ES-I3 (cell line): ENCODE data around the gene BCAP31.
"Not testable (repeated sequence)": the region's sequence is repeated elsewhere in the genome, so short reads cannot be mapped to it uniquely, and the experiment has no call there.

Experiments
- H3K36me3 ChIP-seq: 2 replicates; pipeline ENCODE4 v1.6.1; 2013; ENCODE audit warnings: mild to moderate bottlenecking, low read length, control low read depth, moderate library complexity; ENCODE audit not compliant: insufficient read depth
- H3K4me1 ChIP-seq: 2 replicates; pipeline ENCODE4 v1.6.1; 2013; ENCODE audit warnings: mild to moderate bottlenecking, control low read depth, low read length; ENCODE audit not compliant: insufficient read depth
- H3K9ac ChIP-seq: 2 replicates; pipeline ENCODE4 v1.6.1; 2013; ENCODE audit warnings: low read depth, mild to moderate bottlenecking, low read length, moderate library complexity
- H3K9me3 ChIP-seq: 2 replicates; pipeline ENCODE4 v1.6.1; 2013; ENCODE audit warnings: mild to moderate bottlenecking, low read length, moderate library complexity; ENCODE audit not compliant: control insufficient read depth, insufficient read depth

BCAP31 gene

DNA sequence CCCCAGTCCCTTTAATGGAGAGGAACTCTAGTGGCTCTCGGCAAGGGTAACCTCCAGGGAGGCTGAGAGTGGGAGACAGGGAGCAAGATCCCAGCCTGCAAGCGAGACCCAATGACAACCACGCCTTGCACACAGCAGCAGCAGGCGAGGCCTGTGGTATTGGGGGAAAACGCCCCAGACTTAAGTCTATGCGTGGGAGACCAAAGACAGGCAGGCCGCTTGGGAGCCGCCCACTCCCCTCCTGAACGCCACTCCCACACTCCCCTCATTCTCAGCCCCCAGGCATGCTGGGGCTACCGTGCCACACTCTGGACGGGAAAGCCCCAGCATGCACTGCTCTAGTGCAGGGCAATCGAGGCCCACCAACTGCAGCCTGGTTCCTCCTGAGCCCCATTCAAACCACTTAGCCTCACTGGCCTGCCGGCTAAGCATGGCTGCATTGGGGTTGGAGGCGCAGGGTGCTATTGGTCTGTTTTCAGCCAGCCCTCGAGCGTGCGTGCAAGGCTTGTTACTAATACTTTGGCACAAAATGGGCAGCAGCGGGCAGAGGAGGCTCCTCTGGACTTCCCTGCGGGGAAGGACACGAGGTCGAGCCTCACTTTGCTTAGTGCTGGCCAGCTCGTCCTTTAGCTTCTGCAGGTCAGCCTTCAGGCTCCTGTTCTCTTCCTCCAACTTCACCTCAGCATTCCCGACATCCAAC, 21.7 kb downstream of the BCAP31 start:
- Histone ChIP-seq H3K36me3 (peaks cover 3% of the 10 kb centered on the region; the same call in 1 of the 2 replicates), H3K9ac (no peak overlapping the region), H3K9me3 (no peaks in the 10 kb centered on the region), H3K4me1 (no peaks in the 10 kb centered on the region)

DNA sequence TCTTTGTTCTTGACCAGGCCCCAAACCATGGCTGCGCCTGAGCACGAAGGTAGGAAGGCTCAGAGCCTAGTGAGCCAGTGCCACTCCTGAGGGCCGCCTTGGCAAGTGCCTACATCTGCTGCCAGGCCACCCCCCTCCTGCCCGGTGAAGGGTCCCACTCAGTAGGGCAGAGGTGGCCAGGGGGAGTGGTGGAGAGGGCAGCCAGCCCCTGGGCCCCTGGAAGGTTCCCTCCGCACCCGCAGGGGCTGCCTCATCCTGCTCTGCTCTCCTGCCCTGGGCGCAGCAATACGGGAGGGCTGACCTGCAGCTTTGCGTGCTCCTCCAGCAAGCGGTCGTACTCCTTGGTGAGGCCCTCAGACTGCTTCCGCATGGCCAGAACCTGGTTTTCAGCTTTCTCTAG, 22.5 kb downstream of the BCAP31 start:
- Histone ChIP-seq H3K9ac (no peak overlapping the region), H3K36me3 (peaks cover 3% of the 10 kb centered on the region; the same call in 1 of the 2 replicates), H3K4me1 (no peaks in the 10 kb centered on the region), H3K9me3 (no peaks in the 10 kb centered on the region)

DNA sequence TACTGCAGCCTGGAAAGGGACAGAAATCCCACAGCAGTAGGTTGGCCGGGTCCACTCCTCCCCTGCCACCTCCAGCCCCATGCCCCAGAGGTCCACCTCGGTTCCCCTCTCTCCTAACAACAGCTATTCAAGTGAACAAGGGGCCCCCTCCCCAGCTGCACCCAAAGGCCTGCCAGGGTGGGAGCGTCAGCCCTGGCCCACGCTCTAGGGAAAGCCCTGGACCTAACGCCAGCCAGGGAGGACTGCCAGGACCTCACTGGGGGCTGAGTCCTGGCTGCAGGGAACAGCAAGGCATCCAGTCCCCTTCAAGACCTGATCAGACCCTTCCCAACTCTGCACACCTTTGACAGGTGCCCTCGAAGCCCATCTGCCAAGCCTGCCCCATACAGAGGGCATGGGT, 23.2 kb downstream of the BCAP31 start:
- Histone ChIP-seq H3K9ac (no peak overlapping the region), H3K4me1 (no peaks in the 10 kb centered on the region), H3K9me3 (no peaks in the 10 kb centered on the region), H3K36me3 (peaks cover 3% of the 10 kb centered on the region; the same call in 1 of the 2 replicates)

DNA sequence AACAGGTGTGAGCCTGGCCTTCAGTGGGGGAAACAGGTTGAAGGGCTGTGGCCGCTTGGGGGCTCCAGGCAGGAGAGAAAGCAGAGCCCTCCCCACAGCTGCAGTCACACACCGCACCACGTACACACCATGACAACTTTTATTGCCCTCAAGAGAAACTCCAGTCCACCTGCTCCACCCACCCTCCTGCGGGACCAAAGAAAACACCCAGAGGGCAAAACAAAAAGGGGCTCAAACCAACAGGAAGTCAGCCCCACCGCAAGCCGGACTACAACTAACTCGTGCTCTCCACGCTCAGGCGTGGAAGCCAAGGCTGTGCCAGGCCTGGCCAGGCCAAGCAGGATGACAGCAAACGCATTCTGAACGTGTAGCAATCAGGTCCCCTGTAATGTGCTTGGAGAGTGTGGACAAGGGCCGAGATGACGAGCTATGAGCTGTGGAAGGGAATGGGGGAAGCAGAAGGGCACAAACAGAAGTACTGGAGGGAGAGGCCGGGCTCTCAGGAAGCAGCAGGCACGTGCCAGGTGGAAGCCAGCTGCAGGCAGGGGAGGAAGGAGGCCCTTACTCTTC, 23.7 kb downstream of the BCAP31 start:
- no peak overlapping the region for H3K9ac ChIP-seq

DNA sequence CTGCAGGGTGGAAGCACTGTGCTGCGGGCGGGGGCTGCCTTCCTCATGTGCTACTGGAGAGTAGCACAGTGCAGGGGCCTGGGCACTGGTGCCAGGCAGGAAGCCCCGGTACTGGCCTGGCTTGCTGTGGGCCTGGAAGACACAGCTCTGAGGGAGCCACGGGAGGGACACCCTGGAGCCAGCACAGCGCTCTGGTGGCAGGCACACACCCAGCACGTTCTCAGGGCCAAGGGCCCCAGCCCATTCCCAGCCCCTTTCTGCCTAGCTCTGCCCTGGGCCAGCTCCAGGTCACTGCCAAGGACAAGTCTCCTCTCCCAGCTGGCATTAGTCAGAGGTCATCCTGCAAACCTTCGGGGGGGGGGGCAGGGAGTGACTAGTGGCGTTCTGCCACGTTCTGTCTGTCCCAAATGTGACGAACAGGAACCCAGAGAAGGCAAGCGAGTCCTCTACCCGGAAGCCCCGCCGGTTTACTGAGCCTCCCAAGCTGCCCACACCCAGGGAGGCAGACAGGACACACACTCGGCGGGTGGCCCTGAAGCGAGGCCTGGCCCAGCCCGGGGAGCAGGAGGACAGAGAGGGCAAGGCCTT, 24.3 kb downstream of the BCAP31 start:
- not testable (repeated sequence) for H3K36me3 ChIP-seq, H3K9ac ChIP-seq, H3K4me1 ChIP-seq, H3K9me3 ChIP-seq

More for the DNA sequence above, 23.7 kb downstream of the BCAP31 start:
- Histone ChIP-seq H3K9me3 (no peaks in the 10 kb centered on the region), H3K4me1 (no peaks in the 10 kb centered on the region), H3K36me3 (peaks cover 3% of the 10 kb centered on the region; the same call in 1 of the 2 replicates)

DNA sequence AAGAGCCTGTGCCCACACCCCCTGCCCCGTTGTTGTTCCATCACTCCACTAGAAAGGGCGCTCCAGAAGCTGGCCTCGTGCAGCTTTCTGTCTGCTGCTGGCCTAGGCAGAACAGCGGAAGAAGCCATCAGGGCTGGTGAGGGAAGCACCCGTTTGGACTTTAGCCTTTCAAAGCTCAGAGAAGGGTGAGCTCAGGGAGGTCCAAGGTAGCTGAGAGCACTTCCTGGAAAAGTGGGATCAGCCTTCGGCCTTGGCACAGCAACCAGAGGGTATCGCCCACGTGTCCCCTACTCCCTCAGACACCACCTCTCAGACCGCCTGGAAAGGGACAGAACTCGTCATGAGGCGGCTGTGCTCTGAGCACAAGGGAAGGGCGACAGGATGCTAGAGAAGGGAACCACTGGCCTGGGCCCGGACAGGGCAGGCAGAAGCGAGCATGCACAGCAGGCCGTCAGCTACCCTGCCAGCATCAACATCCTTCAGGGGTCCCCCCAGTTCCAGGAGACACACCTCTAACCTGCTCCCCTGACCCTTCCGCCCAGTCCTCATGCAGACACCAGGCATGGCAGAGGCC, 24.9 kb downstream of the BCAP31 start:
- not testable (repeated sequence) for H3K9me3 ChIP-seq, H3K4me1 ChIP-seq, H3K36me3 ChIP-seq, H3K9ac ChIP-seq

DNA sequence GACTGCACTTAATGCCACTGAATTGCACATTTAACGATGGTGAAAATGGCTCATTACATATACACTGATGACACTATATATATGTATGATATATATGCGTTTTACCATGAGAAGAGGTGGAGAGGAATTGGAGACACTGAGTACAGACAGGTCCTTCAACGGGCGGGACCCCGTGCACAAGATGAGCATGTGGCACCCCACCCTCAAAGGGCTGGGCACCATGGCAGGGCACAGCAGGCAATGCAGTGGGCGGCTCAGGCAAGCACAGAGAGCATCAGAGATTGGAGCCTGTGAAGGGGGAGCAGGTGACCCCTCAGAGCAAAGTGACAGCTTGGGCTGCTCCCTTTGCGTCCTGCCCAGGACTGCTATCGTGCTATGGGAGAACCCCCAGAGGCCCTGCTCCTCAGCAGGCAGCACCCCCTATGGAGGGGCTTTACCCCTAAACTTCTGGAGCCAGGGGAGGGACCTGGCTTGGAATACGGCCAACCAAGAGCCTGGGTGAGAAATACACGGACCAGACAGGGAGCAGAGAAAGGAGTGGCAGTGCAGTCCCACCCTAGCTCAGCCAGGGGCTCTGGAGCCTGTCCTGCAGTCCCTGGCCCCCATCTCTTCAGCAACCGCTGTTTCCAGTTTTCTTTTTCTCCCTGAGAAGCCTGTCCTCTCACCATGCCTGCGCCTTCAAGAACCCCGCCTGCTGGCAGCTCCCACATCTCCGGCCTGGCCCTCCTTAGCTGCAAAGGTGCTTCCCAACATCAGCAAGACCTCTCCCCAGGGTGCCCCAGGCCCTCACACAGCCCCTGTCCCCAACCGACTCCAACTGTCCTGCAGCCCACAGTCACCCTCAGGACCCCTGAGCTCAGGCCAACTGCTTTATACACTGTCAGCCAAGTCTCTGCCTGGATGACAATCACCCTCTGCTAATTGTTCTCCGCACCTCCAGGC, 26.0 kb downstream of the BCAP31 start:
- Histone ChIP-seq H3K9ac (no peak overlapping the region), H3K36me3 (no peaks in the 10 kb centered on the region; the same call in 1 of the 2 replicates), H3K4me1 (no peaks in the 10 kb centered on the region), H3K9me3 (no peaks in the 10 kb centered on the region)

DNA sequence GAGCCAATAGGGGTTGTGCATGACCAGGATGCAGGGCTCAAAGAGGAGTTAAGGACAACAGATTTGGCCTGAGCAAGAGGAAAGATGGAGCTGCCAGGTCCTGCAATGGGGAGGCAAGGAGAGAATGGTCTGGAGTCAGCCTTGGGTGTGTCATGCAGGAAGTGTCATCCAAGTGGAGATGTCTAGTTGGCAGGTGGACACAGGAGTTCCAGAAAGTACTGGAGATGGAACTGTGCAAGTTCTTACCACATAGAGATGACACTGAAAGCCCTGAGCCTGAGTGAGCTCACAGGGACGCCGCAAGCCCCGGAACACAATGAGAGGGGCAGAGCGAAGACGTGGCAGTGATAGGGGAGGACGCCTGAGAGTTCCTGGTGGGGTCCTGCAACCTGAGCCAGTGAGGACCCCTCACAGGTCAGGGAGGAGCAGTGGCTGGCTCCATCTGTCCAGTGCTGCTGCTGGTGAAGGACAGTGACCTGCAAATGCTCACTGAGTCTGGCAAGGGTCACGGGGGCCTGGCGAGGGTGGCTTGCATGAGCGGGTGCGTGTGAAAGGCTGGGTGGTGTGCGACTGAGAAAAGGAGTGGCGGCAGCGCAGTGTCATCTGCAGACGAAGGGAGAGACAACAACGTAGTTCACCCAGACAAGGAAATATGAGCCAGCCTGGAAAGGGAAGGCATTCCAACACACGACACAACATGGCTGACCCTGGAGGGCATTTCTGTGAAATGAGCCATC, 27.0 kb downstream of the BCAP31 start:
- not testable (repeated sequence) for H3K9me3 ChIP-seq, H3K4me1 ChIP-seq, H3K9ac ChIP-seq, H3K36me3 ChIP-seq

DNA sequence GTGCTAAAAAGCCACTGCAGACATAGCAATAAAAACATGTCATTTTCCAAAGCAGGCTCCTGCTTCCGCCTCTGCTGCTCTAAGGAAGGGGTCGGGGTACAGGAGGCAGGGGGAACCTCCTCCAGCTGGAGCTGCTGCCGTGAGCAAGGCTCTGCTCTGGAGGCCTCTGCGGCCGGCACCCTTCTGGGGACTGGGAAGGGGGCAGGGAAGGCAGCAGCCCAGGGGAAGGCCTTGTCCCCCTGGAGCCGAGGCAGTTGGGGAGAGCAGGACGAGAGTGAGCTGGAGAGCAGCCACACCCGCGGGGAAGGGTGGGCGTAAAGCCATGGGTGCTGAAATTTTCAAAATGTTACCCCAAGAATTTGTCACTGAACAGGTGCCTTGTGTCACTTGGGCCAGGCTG, 27.6 kb downstream of the BCAP31 start:
- H3K36me3 ChIP-seq, H3K9me3 ChIP-seq, H3K9ac ChIP-seq, H3K4me1 ChIP-seq: not testable (repeated sequence)

DNA sequence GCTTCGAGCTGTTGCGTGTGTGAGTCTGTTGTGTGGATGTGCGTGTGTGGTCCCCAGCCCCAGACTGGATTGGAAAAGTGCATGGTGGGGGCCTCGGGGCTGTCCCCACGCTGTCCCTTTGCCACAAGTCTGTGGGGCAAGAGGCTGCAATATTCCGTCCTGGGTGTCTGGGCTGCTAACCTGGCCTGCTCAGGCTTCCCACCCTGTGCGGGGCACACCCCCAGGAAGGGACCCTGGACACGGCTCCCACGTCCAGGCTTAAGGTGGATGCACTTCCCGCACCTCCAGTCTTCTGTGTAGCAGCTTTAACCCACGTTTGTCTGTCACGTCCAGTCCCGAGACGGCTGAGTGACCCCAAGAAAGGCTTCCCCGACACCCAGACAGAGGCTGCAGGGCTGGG, 28.1 kb downstream of the BCAP31 start:
- Histone ChIP-seq H3K9me3 (no peaks in the 10 kb centered on the region), H3K36me3 (no peaks in the 10 kb centered on the region; the same call in 1 of the 2 replicates)

DNA sequence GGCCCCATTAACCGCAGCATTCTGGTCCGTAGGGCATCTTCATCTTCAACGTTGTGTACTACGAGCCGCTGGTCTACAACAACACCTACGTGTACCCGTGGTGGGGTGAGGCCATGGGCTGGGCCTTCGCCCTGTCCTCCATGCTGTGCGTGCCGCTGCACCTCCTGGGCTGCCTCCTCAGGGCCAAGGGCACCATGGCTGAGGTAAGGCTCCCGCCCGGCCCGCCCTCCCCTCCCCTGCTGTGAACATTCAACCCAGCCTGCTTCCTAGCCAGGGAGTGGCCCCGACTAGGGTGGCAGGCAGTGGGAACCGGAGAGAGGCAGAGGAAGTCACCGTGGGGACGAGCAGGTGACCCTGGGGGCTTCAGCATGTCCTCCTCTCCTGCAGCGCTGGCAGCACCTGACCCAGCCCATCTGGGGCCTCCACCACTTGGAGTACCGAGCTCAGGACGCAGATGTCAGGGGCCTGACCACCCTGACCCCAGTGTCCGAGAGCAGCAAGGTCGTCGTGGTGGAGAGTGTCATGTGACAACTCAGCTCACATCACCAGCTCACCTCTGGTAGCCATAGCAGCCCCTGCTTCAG, 29.4 kb downstream of the BCAP31 start:
- Histone ChIP-seq H3K9ac (no peak overlapping the region), H3K36me3 (no peaks in the 10 kb centered on the region; the same call in 1 of the 2 replicates), H3K9me3 (no peaks in the 10 kb centered on the region), H3K4me1 (peaks cover 3% of the 10 kb centered on the region; the same call in 1 of the 2 replicates)

More for the DNA sequence above, 28.1 kb downstream of the BCAP31 start:
- Histone ChIP-seq H3K4me1 (no peaks in the 10 kb centered on the region), H3K9ac (no peak overlapping the region)

DNA sequence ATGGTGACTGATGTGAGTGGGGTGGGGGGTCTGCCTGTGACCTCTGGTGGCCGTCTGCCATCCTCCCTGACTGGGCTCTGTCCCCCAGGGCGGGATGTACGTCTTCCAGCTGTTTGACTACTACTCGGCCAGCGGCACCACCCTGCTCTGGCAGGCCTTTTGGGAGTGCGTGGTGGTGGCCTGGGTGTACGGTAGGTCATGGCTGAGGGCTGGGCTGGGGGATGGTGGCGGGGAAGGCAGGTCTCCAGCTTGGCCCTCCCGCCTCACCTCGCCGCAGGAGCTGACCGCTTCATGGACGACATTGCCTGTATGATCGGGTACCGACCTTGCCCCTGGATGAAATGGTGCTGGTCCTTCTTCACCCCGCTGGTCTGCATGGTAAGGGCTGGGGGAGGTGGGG, 29.9 kb downstream of the BCAP31 start:
- not testable (repeated sequence) for H3K4me1 ChIP-seq, H3K9ac ChIP-seq, H3K9me3 ChIP-seq, H3K36me3 ChIP-seq
